GM23338 (cell line): ENCODE data around the gene TREML4. TPM values are rescaled to one million over a fixed set of nuclear protein-coding genes. Genes with fewer than 3 reads are reported as not detected.

Experiments
- ATAC-seq: fragments of 200-7000 bp; cut with Tn5 transposase; 3 replicates; pipeline ENCODE4 v1.9.1; 2020
- DNase-seq: peaks from one replicate; pipeline ENCODE4 v3.0.0-alpha.2; 2015; ENCODE audit warnings: low spot score
- H2AFZ ChIP-seq: fragments of 200-600 bp; sonication (generic); 2 replicates; pipeline ENCODE4 v1.8.0; 2016; ENCODE audit warnings: antibody characterized with exemption, mild to moderate bottlenecking, moderate library complexity
- H3F3A ChIP-seq: fragments of 200-600 bp; sonication (generic); replicated peaks from 2 replicates; pipeline ENCODE4 v1.8.0; 2017; ENCODE audit warnings: antibody characterized with exemption, mixed run types, low read depth
- H3K27ac ChIP-seq: fragments of 200-600 bp; sonication (generic); 2 replicates; pipeline ENCODE4 v1.6.1; 2016; ENCODE audit warnings: low read depth
- H3K27me3 ChIP-seq: fragments of 200-600 bp; sonication (generic); 2 replicates; pipeline ENCODE4 v1.8.0; 2016; ENCODE audit warnings: mild to moderate bottlenecking, mixed run types, moderate library complexity; ENCODE audit not compliant: insufficient read depth
- H3K36me3 ChIP-seq: fragments of 200-600 bp; sonication (generic); 2 replicates; pipeline ENCODE4 v1.8.0; 2016; ENCODE audit warnings: mild to moderate bottlenecking; ENCODE audit not compliant: insufficient read depth
- H3K4me1 ChIP-seq: fragments of 200-600 bp; sonication (generic); 2 replicates; pipeline ENCODE4 v1.8.0; 2016; ENCODE audit warnings: mild to moderate bottlenecking, moderate library complexity; ENCODE audit not compliant: insufficient read depth
- H3K4me2 ChIP-seq: fragments of 200-600 bp; sonication (generic); 2 replicates; pipeline ENCODE4 v1.7.1; 2017; ENCODE audit warnings: mixed run types
- H3K4me3 ChIP-seq: fragments of 200-600 bp; sonication (generic); 2 replicates; pipeline ENCODE4 v1.6.1; 2016; ENCODE audit warnings: mixed run types
- H3K79me2 ChIP-seq: fragments of 200-600 bp; sonication (generic); replicated peaks from 2 replicates; pipeline ENCODE4 v1.8.0; 2017; ENCODE audit warnings: mild to moderate bottlenecking; ENCODE audit not compliant: insufficient read depth
- H3K9me2 ChIP-seq: fragments of 200-600 bp; sonication (generic); 2 replicates; pipeline ENCODE4 v1.8.0; 2017; ENCODE audit not compliant: insufficient read depth
- H4K20me1 ChIP-seq: fragments of 200-600 bp; sonication (generic); replicated peaks from 2 replicates; pipeline ENCODE4 v1.8.0; 2017; ENCODE audit warnings: mild to moderate bottlenecking; ENCODE audit not compliant: insufficient read depth
- H3K27ac Mint-ChIP-seq: 2 replicates; pipeline ENCODE4 v1.8.0; 2020; ENCODE audit warnings: inconsistent platforms, mild to moderate bottlenecking, moderate library complexity, mixed read lengths
- H3K27me3 Mint-ChIP-seq: 3 replicates; pipeline ENCODE4 v1.8.0; 2022; ENCODE audit warnings: low read depth, mild to moderate bottlenecking, moderate library complexity, mixed read lengths, inconsistent platforms; ENCODE audit not compliant: insufficient read depth, poor library complexity
- H3K36me3 Mint-ChIP-seq: 3 replicates; pipeline ENCODE4 v1.8.0; 2021; ENCODE audit warnings: low read depth, mild to moderate bottlenecking, inconsistent platforms, moderate library complexity, mixed read lengths
- H3K4me1 Mint-ChIP-seq: 3 replicates; pipeline ENCODE4 v1.8.0; 2020; ENCODE audit warnings: mild to moderate bottlenecking, inconsistent platforms, mixed read lengths
- H3K4me3 Mint-ChIP-seq: 3 replicates; pipeline ENCODE4 v1.8.0; 2021; ENCODE audit warnings: moderate library complexity, mild to moderate bottlenecking, inconsistent platforms, mixed read lengths
- H3K9me3 Mint-ChIP-seq: 3 replicates; pipeline ENCODE4 v1.8.0; 2020; ENCODE audit warnings: moderate library complexity, mild to moderate bottlenecking, inconsistent platforms, mixed read lengths
- CREB1 ChIP-seq: fragments of 250-450 bp; sonication (Bioruptor Pico); IDR thresholded peaks from 2 replicates; pipeline ENCODE4 v1.5.0; 2020; ENCODE audit warnings: low read depth, mild to moderate bottlenecking, moderate library complexity
- EZH2 ChIP-seq: fragments of 200-600 bp; sonication (generic); IDR thresholded peaks from one replicate; pipeline ENCODE4 v1.8.0; 2017; ENCODE audit warnings: antibody characterized with exemption, mild to moderate bottlenecking, low read depth; ENCODE audit not compliant: unreplicated experiment
- EZH2phosphoT487 ChIP-seq: fragments of 200-600 bp; sonication (generic); IDR thresholded peaks from one replicate; pipeline ENCODE4 v1.8.1; 2018; ENCODE audit warnings: antibody characterized with exemption; ENCODE audit not compliant: unreplicated experiment
- JUNB ChIP-seq: IDR thresholded peaks from one replicate; pipeline ENCODE4 v1.6.1; 2016; ENCODE audit warnings: antibody characterized with exemption; ENCODE audit not compliant: unreplicated experiment
- NANOG ChIP-seq: IDR thresholded peaks from 2 replicates; pipeline ENCODE4 v1.6.1; 2016; ENCODE audit warnings: antibody characterized with exemption, borderline replicate concordance
- POLR2AphosphoS5 ChIP-seq: IDR thresholded peaks from 2 replicates; pipeline ENCODE4 v1.6.1; 2016; ENCODE audit warnings: antibody characterized with exemption, low read depth
- STAT1 ChIP-seq: IDR thresholded peaks from one replicate; pipeline ENCODE4 v1.6.1; 2016; ENCODE audit warnings: antibody characterized with exemption; ENCODE audit not compliant: unreplicated experiment
- ZNF114 ChIP-seq: fragments of 250-450 bp; sonication (Bioruptor Pico); IDR thresholded peaks from 2 replicates; pipeline ENCODE4 v1.5.0; 2020; ENCODE audit warnings: mild to moderate bottlenecking, moderate library complexity
- ZNF331 ChIP-seq: fragments of 250-450 bp; sonication (Bioruptor Pico); IDR thresholded peaks from 2 replicates; pipeline ENCODE4 v1.5.0; 2020; ENCODE audit warnings: low read depth, mild to moderate bottlenecking, moderate library complexity
- ZNF462 ChIP-seq: fragments of 250-450 bp; sonication (Bioruptor Pico); IDR thresholded peaks from 2 replicates; pipeline ENCODE4 v1.5.0; 2020; ENCODE audit warnings: mild to moderate bottlenecking, moderate library complexity
- polyA plus RNA-seq: library from polyadenylated mRNA; unstranded; fragments of >200 nt; fragmentation: Nextera tagmentation; extraction: Ambion mirVana; gene quantifications from 2 replicates; pipeline ENCODE4 v1.2.1, GENCODE V29; 2016
- total RNA-seq: library from RNA; depleted of rRNA; stranded (reverse); fragments of >200 nt; shearing (Covaris generic); gene quantifications from 2 replicates; pipeline ENCODE4 v1.2.3, GENCODE V29; 2014
- TF ChIP-seq, protein P1 (sequence below): IDR thresholded peaks from one replicate; pipeline ENCODE4 v1.6.1; 2018; ENCODE audit warnings: antibody characterized with exemption; ENCODE audit not compliant: unreplicated experiment
- TF ChIP-seq, protein P2 (sequence below), 2 experiments: fragments of 200-600 bp in 1 of 2; sonication (generic) in 1 of 2; conservative IDR thresholded peaks; 2 replicates each; pipeline versions ENCODE4 v1.5.1 to v1.6.1; 2016 to 2017; ENCODE audit warnings: antibody characterized with exemption in 2 of 2, low read depth in 2 of 2, mild to moderate bottlenecking in 2 of 2, moderate library complexity in 1 of 2
- TF ChIP-seq, protein P3 (sequence below): IDR thresholded peaks from 2 replicates; pipeline ENCODE4 v1.6.1; 2016; ENCODE audit warnings: antibody characterized with exemption

TREML4 gene
- total and polyA plus RNA-seq, 2 experiments from 2014 or later = not detected

- no peak for ATAC-seq
- H3K4me1 Mint-ChIP-seq = no peaks in the 10 kb centered on the region
These were observed 43.8 kb downstream of the TREML4 start for GRCh38 chr6:41271901-41272395.

More at GRCh38 chr6:41271901-41272395, 43.8 kb downstream of the TREML4 start:
- no peak for DNase-seq
- no peak for TF ChIP-seq EZH2phosphoT487
- TF ChIP-seq POLR2AphosphoS5 = no peak
- TF ChIP-seq JUNB = no peak
- no peak for TF ChIP-seq CREB1 (CRISPR knock-in tag)
- TF ChIP-seq, protein P1, sequence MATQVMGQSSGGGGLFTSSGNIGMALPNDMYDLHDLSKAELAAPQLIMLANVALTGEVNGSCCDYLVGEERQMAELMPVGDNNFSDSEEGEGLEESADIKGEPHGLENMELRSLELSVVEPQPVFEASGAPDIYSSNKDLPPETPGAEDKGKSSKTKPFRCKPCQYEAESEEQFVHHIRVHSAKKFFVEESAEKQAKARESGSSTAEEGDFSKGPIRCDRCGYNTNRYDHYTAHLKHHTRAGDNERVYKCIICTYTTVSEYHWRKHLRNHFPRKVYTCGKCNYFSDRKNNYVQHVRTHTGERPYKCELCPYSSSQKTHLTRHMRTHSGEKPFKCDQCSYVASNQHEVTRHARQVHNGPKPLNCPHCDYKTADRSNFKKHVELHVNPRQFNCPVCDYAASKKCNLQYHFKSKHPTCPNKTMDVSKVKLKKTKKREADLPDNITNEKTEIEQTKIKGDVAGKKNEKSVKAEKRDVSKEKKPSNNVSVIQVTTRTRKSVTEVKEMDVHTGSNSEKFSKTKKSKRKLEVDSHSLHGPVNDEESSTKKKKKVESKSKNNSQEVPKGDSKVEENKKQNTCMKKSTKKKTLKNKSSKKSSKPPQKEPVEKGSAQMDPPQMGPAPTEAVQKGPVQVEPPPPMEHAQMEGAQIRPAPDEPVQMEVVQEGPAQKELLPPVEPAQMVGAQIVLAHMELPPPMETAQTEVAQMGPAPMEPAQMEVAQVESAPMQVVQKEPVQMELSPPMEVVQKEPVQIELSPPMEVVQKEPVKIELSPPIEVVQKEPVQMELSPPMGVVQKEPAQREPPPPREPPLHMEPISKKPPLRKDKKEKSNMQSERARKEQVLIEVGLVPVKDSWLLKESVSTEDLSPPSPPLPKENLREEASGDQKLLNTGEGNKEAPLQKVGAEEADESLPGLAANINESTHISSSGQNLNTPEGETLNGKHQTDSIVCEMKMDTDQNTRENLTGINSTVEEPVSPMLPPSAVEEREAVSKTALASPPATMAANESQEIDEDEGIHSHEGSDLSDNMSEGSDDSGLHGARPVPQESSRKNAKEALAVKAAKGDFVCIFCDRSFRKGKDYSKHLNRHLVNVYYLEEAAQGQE = no peak
- TF ChIP-seq, protein P2, sequence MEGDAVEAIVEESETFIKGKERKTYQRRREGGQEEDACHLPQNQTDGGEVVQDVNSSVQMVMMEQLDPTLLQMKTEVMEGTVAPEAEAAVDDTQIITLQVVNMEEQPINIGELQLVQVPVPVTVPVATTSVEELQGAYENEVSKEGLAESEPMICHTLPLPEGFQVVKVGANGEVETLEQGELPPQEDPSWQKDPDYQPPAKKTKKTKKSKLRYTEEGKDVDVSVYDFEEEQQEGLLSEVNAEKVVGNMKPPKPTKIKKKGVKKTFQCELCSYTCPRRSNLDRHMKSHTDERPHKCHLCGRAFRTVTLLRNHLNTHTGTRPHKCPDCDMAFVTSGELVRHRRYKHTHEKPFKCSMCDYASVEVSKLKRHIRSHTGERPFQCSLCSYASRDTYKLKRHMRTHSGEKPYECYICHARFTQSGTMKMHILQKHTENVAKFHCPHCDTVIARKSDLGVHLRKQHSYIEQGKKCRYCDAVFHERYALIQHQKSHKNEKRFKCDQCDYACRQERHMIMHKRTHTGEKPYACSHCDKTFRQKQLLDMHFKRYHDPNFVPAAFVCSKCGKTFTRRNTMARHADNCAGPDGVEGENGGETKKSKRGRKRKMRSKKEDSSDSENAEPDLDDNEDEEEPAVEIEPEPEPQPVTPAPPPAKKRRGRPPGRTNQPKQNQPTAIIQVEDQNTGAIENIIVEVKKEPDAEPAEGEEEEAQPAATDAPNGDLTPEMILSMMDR (conservative IDR thresholded peaks at IDR 0.05; ENCODE audit: low read depth in 2 of 2) = no peak
- no peak for TF ChIP-seq NANOG
- TF ChIP-seq ZNF331 (CRISPR knock-in tag) = no peak
- TF ChIP-seq, protein P3, sequence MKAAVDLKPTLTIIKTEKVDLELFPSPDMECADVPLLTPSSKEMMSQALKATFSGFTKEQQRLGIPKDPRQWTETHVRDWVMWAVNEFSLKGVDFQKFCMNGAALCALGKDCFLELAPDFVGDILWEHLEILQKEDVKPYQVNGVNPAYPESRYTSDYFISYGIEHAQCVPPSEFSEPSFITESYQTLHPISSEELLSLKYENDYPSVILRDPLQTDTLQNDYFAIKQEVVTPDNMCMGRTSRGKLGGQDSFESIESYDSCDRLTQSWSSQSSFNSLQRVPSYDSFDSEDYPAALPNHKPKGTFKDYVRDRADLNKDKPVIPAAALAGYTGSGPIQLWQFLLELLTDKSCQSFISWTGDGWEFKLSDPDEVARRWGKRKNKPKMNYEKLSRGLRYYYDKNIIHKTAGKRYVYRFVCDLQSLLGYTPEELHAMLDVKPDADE = no peak
- TF ChIP-seq ZNF462 (CRISPR knock-in tag) = no peak
- TF ChIP-seq ZNF114 (CRISPR knock-in tag) = no peak
- no peak for TF ChIP-seq EZH2
- TF ChIP-seq STAT1 = no peak
- Histone ChIP-seq H3K36me3 (no peaks in the 10 kb centered on the region), H3K9me2 (peaks cover 6% of the 10 kb centered on the region; the same call in 1 of the 2 replicates), H3K4me1 (no peaks in the 10 kb centered on the region), H4K20me1 (no peaks in the 10 kb centered on the region), H2AFZ (no peak overlapping the region), H3F3A (no peaks in the 10 kb centered on the region), H3K27me3 (no peaks in the 10 kb centered on the region), H3K4me2 (no peak overlapping the region), H3K4me3 (no peak overlapping the region), H3K27ac (no peak overlapping the region), H3K79me2 (no peaks in the 10 kb centered on the region)
- H3K36me3 Mint-ChIP-seq = no peaks in the 10 kb centered on the region
- H3K27ac Mint-ChIP-seq = no peak overlapping the region
- H3K9me3 Mint-ChIP-seq = no peaks in the 10 kb centered on the region; the same call in 1 of the 3 replicates
- H3K4me3 Mint-ChIP-seq = no peak overlapping the region
- H3K27me3 Mint-ChIP-seq = peaks cover 5% of the 10 kb centered on the region
